GM18873 (cell line): ENCODE measurements around the gene SAMM50.
"Not testable (repeated sequence)": the region's sequence is repeated elsewhere in the genome, so short reads cannot be mapped to it uniquely, and the experiment has no call there.

Experiments used
- ATAC-seq: cut with Tn5 transposase; IDR thresholded peaks from one replicate; pipeline ENCODE4 v1.9.1; 2021; ENCODE audit warnings: mild to moderate bottlenecking, moderate library complexity, moderate number of reproducible peaks; ENCODE audit not compliant: unreplicated experiment, low FRiP score

The SAMM50 gene

GRCh38 chr22:43999378-43999777 lies 44.1 kb downstream of the SAMM50 start:
- ATAC-seq = no peak

GRCh38 chr22:44000123-44000522 lies 44.9 kb downstream of the SAMM50 start:
- ATAC-seq = no peak

DNA sequence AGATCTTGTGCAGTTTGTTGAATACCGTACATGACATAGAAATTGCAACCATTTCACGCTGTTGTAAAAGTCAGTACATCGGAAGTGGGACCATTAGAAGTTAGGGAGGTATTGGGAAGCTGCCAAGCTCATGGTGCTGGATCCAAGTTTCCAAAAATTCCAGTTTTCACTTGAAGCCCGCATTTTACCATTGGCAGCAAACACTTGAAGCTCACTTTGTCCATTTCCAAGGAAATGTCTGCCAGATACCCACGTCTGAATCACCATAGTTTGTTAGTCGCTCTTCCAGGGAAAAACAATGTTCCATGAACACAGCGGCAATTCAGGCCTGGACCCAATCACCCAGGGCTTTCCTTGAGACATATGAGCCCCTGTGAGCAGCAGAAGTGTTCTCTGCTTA lies 46.3 kb downstream of the SAMM50 start:
- ATAC-seq = no peak

DNA sequence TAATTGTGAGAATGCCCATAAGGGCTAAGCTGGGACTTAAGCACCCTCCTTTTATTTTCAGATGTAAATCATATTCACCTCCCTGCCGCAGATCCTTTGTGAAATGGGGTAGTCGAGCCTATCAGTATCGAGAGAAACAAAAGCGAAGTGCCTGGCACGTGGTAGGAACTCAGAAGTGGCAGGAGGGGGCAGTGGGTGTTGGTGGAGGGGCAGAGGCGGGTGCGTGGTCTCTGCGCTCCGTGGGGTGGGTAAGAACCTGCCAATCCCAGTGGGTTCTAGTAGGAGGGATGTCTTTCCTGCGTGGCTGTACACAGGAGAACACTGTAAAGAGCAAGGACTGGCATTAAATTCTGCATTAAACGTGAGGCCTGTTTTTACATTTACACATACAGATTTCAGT lies 47.1 kb downstream of the SAMM50 start:
- ATAC-seq = no peak

GRCh38 chr22:44002997-44003396 lies 47.8 kb downstream of the SAMM50 start:
- ATAC-seq = no peak

GRCh38 chr22:44003405-44004103 lies 48.3 kb downstream of the SAMM50 start:
- no peak for ATAC-seq

GRCh38 chr22:44004104-44004460 lies 48.8 kb downstream of the SAMM50 start:
- ATAC-seq = no peak

GRCh38 chr22:44005524-44005923 lies 50.3 kb downstream of the SAMM50 start:
- ATAC-seq = no peak

DNA sequence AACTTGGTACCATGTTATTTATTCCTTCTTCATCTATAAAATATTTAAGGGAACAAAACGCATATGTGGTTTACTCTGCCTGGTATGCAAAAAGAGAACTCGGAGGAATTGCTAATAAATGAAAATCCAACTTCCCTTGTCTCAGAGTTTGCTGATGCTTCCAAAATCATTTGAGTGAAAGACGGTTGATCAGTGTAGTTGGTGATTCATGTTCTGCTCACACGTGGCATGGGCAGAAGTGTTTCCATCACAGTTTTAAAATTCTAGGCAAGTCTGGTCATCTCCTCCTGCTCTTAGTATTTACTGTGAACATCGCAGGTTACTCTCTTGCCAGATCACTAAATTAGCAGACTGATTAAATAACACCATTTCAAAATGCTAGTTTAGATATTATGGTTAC lies 56.9 kb downstream of the SAMM50 start:
- no peak for ATAC-seq

DNA sequence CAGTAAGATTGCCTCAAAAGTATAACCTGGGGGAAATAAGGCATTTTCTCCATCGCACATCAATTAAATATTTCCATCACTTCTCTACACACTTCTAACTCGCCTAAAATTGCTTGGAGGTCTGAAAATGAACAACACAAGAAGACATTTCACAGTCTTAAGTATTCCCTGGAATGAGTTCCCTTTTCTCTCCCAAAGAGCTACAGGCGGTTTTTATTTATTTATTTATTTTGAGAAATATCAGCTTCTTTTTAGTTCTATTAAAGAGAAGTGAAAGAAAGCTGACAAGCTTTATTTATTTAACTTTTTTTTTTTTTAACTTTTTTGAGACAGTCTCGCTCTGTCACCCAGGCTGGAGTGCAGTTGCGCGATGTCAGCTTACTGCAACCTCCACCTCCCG lies 57.3 kb downstream of the SAMM50 start:
- no peak for ATAC-seq

DNA sequence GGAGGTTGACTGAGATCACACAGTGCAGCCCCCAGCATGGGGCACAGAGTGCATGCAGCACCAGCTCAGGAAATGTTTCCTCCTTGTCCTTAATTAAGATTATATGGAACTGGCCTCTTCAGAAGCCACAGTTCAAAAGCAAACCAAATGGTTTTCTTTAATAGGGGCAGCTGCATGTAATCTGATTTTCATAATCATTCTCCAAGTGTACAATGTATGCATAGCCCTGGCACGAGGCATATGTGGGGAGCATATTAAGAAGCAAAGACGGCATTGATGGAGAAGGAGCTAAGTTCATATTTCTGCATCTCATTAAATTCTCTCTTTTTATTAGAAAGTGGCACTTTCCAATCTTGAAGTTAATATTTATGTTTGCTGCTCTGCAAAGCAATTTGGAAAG lies 59.0 kb downstream of the SAMM50 start:
- no peak for ATAC-seq

- ATAC-seq = not testable (repeated sequence)
Observed at GRCh38 chr22:44016586-44016985, 61.3 kb downstream of the SAMM50 start.

DNA sequence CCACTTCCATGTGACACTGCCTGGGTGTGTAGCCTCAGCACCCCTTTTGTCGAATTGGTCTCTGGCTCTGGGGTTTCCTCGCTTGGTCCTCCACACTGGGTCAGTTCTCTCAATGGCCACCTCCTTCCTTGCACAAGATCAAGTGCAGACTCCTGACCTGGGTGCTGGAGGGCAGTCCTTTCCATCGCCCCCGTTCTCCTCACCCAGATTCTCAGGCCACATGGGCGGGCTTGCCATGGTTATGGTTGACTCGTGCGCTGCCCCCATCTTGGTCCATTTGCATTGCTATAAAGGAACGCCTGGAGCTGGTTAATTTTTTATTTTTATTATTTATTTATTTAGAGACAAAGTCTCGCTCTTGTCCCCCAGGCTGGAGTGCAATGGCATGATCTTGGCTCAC lies 63.4 kb downstream of the SAMM50 start:
- ATAC-seq = no peak

DNA sequence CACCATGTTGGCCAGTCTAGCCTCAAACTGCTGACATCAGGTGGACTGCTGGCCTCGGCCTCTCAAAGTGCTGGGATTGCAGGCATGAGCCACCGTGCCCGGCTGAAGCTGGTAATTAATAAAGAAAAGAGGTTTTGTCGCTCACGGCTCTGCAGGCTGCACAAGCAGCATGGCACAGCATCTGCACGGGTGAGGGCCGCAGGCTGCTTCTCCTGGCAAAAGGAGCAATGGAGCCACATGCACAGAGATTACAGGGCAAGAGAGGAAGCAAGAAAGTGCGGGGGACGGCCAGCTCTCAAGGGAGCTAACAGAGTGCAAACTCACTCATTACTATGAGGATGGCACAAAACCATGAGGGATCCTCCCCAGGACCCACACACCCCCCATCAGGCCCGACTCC lies 64.2 kb downstream of the SAMM50 start:
- no peak for ATAC-seq

GRCh38 chr22:44019846-44020245 lies 64.6 kb downstream of the SAMM50 start:
- no peak for ATAC-seq

DNA sequence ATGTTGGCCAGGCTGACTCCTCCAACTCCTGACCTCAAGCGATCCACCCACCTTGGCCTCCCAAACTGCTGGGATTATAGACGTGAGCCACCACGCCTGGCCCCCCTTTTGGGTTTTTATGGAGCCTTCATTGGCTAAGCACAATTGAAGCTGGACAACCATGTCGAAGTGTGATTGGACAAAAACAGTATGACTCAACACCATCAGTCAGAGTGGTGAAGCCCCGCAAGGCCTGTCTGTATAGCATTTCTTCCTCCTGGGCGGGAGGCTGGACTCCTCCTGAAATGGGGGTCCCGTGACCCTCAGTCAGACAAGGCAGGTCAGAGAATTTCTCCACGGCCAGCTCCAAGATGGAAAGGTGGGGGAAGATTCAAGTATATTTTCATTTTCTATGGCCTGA lies 65.7 kb downstream of the SAMM50 start:
- ATAC-seq = no peak

DNA sequence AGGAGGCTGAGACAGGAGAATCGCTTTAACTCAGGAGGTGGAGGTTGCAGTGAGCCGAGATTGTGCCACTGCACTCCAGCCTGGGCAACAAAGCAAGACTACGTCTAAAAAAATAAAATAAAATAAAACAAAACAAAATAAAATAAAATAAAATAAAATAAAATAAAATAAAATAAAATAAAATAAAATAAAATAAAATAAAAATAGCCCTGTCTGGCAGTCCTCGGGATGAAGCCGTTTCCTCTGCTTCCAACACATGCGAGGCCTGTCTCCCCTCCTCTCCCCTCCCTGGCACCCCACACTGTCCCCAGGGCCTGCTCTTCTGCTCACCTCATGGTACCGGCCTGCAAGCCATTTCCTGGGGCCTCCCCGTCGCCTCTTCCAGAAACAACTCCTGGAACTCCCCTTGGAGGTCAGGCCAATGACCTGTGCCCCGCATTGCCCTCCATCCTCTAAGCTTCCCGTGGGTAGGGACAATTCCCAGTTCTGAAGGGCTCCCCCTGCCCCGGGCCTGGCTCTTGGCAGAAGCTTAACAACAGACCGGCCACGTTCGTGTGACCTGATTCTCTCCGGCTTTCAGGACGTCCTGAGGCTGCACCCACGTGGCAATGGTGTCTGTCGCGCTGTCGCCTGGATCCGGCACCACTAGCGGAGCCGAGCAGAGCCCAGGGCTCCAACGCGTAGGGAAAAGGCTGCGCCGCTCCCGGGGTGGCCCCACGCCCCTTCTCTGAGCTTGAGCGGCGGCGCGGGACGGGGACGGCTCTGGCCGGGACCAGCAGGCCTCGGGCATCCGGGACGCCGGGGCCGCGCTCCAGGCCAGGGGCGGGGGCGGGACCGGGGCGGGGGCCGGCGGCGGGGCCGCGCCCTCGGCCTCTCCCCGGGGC lies 68.4 kb downstream of the SAMM50 start:
- no peak for ATAC-seq

- no peak for ATAC-seq
Observed at GRCh38 chr22:44024288-44024921, 69.2 kb downstream of the SAMM50 start, which contains the start of gene PARVB. Gene PARVB (plus strand): TSS chr22:44024302. CDS start chr22:44024340, 38 bp downstream.

DNA sequence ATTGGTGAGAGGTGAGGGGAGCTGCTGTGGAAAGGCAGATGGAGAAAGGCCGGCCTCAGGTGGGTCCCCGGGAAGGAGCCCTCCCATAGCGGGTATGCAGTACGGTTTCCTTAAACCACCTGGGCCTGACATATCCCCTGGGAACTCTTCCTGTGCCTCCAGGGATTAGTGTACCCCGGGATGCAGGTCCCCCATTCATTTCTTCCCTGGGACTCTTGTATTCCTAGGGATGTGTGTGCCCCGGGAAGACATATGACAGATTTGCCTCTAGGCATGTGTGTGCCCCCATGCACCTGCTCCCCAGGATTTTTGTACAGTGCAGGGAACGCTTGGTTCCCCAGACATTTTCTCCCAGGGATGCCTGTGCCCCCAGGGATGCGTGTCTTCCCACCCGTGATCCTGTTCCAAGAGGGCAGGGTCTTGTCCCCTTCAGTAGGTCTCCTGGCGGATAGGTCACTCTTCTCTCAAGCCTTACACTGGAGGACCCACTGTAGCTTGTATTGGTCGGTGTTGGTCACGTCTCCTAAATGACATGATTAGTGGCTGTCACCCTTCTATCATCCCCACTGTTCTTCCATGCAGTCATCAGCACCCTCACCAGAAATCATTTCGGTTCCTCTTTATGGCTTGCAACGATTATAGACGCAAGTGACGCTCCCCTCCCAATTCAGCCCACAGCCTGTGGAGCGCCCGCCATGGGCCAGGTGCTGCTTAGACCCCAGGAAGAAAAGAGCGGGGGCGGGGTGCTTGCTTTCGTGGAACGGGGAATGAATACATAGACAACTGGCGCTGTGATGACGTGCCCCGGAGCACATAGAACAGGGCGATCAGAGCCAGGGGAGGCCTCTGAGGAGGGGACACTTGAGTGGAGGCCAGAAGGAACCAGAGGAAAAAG lies 70.2 kb downstream of the SAMM50 start:
- ATAC-seq = peak; percentile 47

GRCh38 chr22:44026066-44026629 lies 70.9 kb downstream of the SAMM50 start:
- no peak for ATAC-seq
